Lung (tissue), 12 donors: ENCODE results near the gene LGR6. TPM values are rescaled to one million over a fixed set of nuclear protein-coding genes. Genes with fewer than 3 reads are reported as not detected.

ENCODE experiments used
- ATAC-seq: fragments of 200-7000 bp; cut with Tn5 transposase; one replicate; pipeline ENCODE4 v1.9.1; 2020; ENCODE audit warnings: moderate number of reproducible peaks; ENCODE audit not compliant: insufficient read depth, low FRiP score
- DNase-seq, 3 donors: peaks; one replicate each; pipeline ENCODE4 v3.0.0-alpha.2; 2013 to 2017
- H3K27ac ChIP-seq, 2 donors: one replicate each; pipeline ENCODE4 v1.5.1; 2013; ENCODE audit warnings: mild to moderate bottlenecking in 2 of 2, moderate library complexity in 2 of 2, control low read depth in 1 of 2, inconsistent platforms in 1 of 2, low read depth in 1 of 2, low read length in 1 of 2
- H3K27me3 ChIP-seq, 3 donors: one replicate each; pipeline ENCODE4 v1.5.1; 2013; ENCODE audit warnings: low read length in 2 of 3; ENCODE audit not compliant: control insufficient read depth in 3 of 3, insufficient read depth in 3 of 3
- H3K36me3 ChIP-seq, 4 donors: one replicate each; pipeline ENCODE4 v1.5.1; 2013; ENCODE audit warnings: low read length in 4 of 4, mild to moderate bottlenecking in 1 of 4, moderate library complexity in 1 of 4; ENCODE audit not compliant: control insufficient read depth in 4 of 4, insufficient read depth in 4 of 4
- H3K4me1 ChIP-seq, 5 donors: one replicate each; pipeline ENCODE4 v1.5.1; 2013; ENCODE audit warnings: low read length in 5 of 5, mild to moderate bottlenecking in 2 of 5, moderate library complexity in 1 of 5; ENCODE audit not compliant: control insufficient read depth in 5 of 5, insufficient read depth in 5 of 5
- H3K4me3 ChIP-seq: one replicate; pipeline ENCODE4 v1.5.1; 2013; ENCODE audit warnings: mild to moderate bottlenecking, control low read depth, moderate library complexity
- H3K9ac ChIP-seq, 2 donors: one replicate each; pipeline ENCODE4 v1.5.1; 2013; ENCODE audit warnings: low read length in 2 of 2, control low read depth in 1 of 2; ENCODE audit not compliant: insufficient read depth in 1 of 2
- H3K9me3 ChIP-seq, 4 donors: one replicate each; pipeline ENCODE4 v1.5.1; 2013; ENCODE audit warnings: low read length in 3 of 4, mild to moderate bottlenecking in 1 of 4, moderate library complexity in 1 of 4; ENCODE audit not compliant: control insufficient read depth in 4 of 4, insufficient read depth in 3 of 4
- CTCF ChIP-seq: IDR thresholded peaks from 2 replicates; pipeline ENCODE4 v1.5.1; 2012; ENCODE audit warnings: mild to moderate bottlenecking; ENCODE audit errors: control extremely low read depth, extremely low read depth
- WGBS, 2 donors: extraction: QIAGEN DNeasy Blood & Tissue Kit; methylation state at CpG; one replicate each; pipeline ENCODE4 v1.1.7; 2013; 5-methylcytosine and 5-hydroxymethylcytosine counted together
- polyA plus RNA-seq, 2 donors: library from polyadenylated mRNA; stranded (reverse); fragments of 200-250 nt; gene quantifications; one replicate each; pipeline ENCODE4 v1.2.1, GENCODE V29; 2013
- total RNA-seq, 2 donors: library from RNA; depleted of rRNA in 1 of 2; stranded (reverse); fragments of >200 nt in 1 of 2; gene quantifications; one replicate each; pipeline ENCODE4 v1.2.1, GENCODE V29; 2014 to 2021
- donor health status: control.
- donor health status: control.
- donor health status: Bipolar disorder and iron deficiency.
- donor health status: healthy.
- donor health status: DM: yes; HTN: yes; CAD: no.

Gene LGR6
- total and polyA plus RNA-seq, 4 donors: 0.57 to 4.1 (median 1.3) TPM

GRCh38 chr1:202247837-202248795, 54.5 kb downstream of the LGR6 start:
- Histone ChIP-seq H3K4me3 (no peak overlapping the region), H3K27me3 (peaks cover 0 to 3% (median 0%) of the 10 kb centered on the region in 3 donors), H3K9ac (no peak overlapping the region), H3K36me3 (no peaks in the 10 kb centered on the region), H3K4me1 (no peaks in the 10 kb centered on the region), H3K9me3 (no peaks in the 10 kb centered on the region), H3K27ac (no peak overlapping the region)
- 69 to 72% methylated on average over 20 of the region's 20 CpGs for WGBS, 2 donors
- no peak for DNase-seq
- no peak for ATAC-seq
- no peak for TF ChIP-seq CTCF

DNA sequence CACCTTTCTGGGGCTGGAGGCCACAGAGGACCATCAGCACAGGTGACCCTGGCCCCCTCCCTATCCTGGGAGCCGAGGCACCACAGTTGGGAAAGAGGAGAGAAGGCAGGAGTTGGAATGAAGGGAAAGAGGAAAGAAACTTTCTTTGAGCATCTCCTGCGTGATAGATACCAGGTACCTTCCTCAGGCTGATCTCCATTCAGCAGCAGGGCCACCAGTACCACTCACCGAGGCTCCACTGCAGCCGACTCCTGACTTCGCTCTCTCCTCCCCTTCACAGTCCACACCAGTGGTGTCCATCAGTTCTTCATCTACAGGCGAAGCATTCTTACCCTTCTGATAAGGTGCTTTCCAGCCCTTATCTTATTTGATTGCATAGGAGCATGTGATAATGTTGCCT, 55.3 kb downstream of the LGR6 start:
- H3K36me3 ChIP-seq: no peaks in the 10 kb centered on the region
- no peak for DNase-seq
- no peak overlapping the region for H3K27ac ChIP-seq
- 87 to 91% methylated on average over 6 of the region's 6 CpGs for WGBS, 2 donors
- no peak for ATAC-seq
- no peak overlapping the region for H3K9ac ChIP-seq
- no peaks in the 10 kb centered on the region for H3K4me1 ChIP-seq
- TF ChIP-seq CTCF: no peak
- no peaks in the 10 kb centered on the region for H3K9me3 ChIP-seq
- H3K27me3 ChIP-seq: peaks cover 0 to 3% (median 0%) of the 10 kb centered on the region in 3 donors
- H3K4me3 ChIP-seq: no peak overlapping the region

- DNase-seq (no peak), ATAC-seq (no peak)
- no peak overlapping the region for H3K4me3 ChIP-seq
- 45 to 63% methylated on average over 6 of the region's 6 CpGs for WGBS, 2 donors
- peaks cover 0 to 3% (median 0%) of the 10 kb centered on the region in 3 donors for H3K27me3 ChIP-seq
- peaks cover 0 to 2% (median 0%) of the 10 kb centered on the region in 4 donors for H3K9me3 ChIP-seq
- H3K4me1 ChIP-seq: no peaks in the 10 kb centered on the region
- TF ChIP-seq CTCF: no peak
- no peaks in the 10 kb centered on the region for H3K36me3 ChIP-seq
- no peak overlapping the region for H3K27ac ChIP-seq
- H3K9ac ChIP-seq: no peak overlapping the region
These were observed 55.8 kb downstream of the LGR6 start for GRCh38 chr1:202249436-202249835.
